ENCODE measurements around the gene TRIM71. TPM values are rescaled to one million over a fixed set of nuclear protein-coding genes. Genes with fewer than 3 reads are reported as not detected.
A peak's percentile ranks its signal among the peaks of the same experiment; 100 is the strongest.
"Not testable (repeated sequence)": the region's sequence is repeated elsewhere in the genome, so short reads cannot be mapped to it uniquely, and the experiment has no call there.

The TRIM71 gene
- total RNA-seq, 1 experiment from 2014 or later: 0.17 TPM

DNA sequence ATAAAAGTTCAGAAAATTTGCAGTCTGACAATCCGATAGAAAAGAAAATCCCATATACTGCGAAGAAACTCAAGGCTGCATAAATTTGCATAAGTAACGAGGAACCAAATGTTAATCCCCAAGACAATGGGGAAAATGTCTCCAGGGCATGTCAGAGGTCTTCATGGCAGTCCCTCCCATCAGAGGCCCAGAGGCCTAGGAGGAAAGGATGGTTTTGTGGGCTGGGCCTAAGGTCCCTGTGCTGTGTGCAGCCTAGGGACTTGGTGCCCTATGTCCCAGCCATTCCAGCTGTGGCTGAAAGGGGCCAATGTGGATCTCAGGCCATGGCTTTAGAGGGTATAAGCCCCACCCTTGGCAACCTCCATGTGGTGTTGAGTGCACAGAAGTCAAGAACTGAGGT is 112.4 kb downstream of the TRIM71 start (continued):
- TF ChIP-seq, protein P1, sequence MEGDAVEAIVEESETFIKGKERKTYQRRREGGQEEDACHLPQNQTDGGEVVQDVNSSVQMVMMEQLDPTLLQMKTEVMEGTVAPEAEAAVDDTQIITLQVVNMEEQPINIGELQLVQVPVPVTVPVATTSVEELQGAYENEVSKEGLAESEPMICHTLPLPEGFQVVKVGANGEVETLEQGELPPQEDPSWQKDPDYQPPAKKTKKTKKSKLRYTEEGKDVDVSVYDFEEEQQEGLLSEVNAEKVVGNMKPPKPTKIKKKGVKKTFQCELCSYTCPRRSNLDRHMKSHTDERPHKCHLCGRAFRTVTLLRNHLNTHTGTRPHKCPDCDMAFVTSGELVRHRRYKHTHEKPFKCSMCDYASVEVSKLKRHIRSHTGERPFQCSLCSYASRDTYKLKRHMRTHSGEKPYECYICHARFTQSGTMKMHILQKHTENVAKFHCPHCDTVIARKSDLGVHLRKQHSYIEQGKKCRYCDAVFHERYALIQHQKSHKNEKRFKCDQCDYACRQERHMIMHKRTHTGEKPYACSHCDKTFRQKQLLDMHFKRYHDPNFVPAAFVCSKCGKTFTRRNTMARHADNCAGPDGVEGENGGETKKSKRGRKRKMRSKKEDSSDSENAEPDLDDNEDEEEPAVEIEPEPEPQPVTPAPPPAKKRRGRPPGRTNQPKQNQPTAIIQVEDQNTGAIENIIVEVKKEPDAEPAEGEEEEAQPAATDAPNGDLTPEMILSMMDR (IDR thresholded peaks at IDR 0.05 in 2 of 3, conservative IDR thresholded peaks at IDR 0.05 in 1 of 3; ENCODE audit: borderline replicate concordance in 1 of 3, insufficient read depth in 1 of 3, low read depth in 2 of 3, low read length in 2 of 3): no peak
- TF ChIP-seq ZNF274 (IDR thresholded peaks at IDR 0.05; ENCODE audit: low read depth, low read length) (no peak), JUND (IDR thresholded peaks at IDR 0.05) (no peak), POLR2A (IDR thresholded peaks at IDR 0.05; ENCODE audit: borderline replicate concordance, extremely low read depth, insufficient read depth, insufficient read length) (no peak)

GRCh38 chr3:32931273-32931672 is 113.5 kb downstream of the TRIM71 start:
- H3K4me1 ChIP-seq (ENCODE audit: control insufficient read depth in 1 of 2, insufficient read depth in 2 of 2, low read length in 2 of 2); H2AFZ ChIP-seq (ENCODE audit: low read depth, low read length, poor library complexity, severe bottlenecking); H3K9ac ChIP-seq (ENCODE audit: low read length); RAD21 ChIA-PET (ENCODE audit: low non-redundant PET in 1 of 2, low total read pairs in 2 of 2, uncharacterized antibody in 2 of 2, unreplicated experiment in 2 of 2); H3K27me3 ChIP-seq (ENCODE audit: insufficient read depth, low read length); CTCF ChIA-PET; BruUV-seq (replicated peaks); DNase-seq (ENCODE audit: low read depth, low spot score); H3K9me2 ChIP-seq (ENCODE audit: insufficient read depth); ATAC-seq; H3K79me2 ChIP-seq (ENCODE audit: insufficient read depth, low read length); H3K27ac ChIP-seq (ENCODE audit: low read depth, low read length); intact Hi-C loops (cut with micrococcal nuclease); H3K36me3 ChIP-seq (ENCODE audit: control insufficient read depth in 1 of 2, insufficient read depth in 2 of 2, low read length in 2 of 2); H3K9me3 ChIP-seq (ENCODE audit: control insufficient read depth in 1 of 2, insufficient read depth in 1 of 2, low read depth in 1 of 2, low read length in 2 of 2); H3K4me2 ChIP-seq (ENCODE audit: low read length); H4K20me1 ChIP-seq (ENCODE audit: insufficient read depth); POLR2A ChIA-PET; H3K4me3 ChIP-seq (replicated peaks in 1 of 2; ENCODE audit: low read depth in 1 of 2, low read length in 2 of 2): not testable (repeated sequence)

GRCh38 chr3:32934150-32934742 is 116.4 kb downstream of the TRIM71 start:
- Histone ChIP-seq H3K9me3 (ENCODE audit: control insufficient read depth in 1 of 2, insufficient read depth in 1 of 2, low read depth in 1 of 2, low read length in 2 of 2) (no peaks in the 10 kb centered on the region), H4K20me1 (ENCODE audit: insufficient read depth) (no peaks in the 10 kb centered on the region), H3K9me2 (ENCODE audit: insufficient read depth) (no peaks in the 10 kb centered on the region), H3K4me2 (ENCODE audit: low read length) (no peak overlapping the region), H3K9ac (ENCODE audit: low read length) (no peak overlapping the region), H3K27ac (ENCODE audit: low read depth, low read length) (no peak overlapping the region), H3K36me3 (ENCODE audit: control insufficient read depth in 1 of 2, insufficient read depth in 2 of 2, low read length in 2 of 2) (no peaks in the 10 kb centered on the region), H2AFZ (ENCODE audit: low read depth, low read length, poor library complexity, severe bottlenecking) (no peak overlapping the region), H3K79me2 (ENCODE audit: insufficient read depth, low read length) (no peaks in the 10 kb centered on the region), H3K4me3 (replicated peaks in 1 of 2; ENCODE audit: low read depth in 1 of 2, low read length in 2 of 2) (no peak overlapping the region), H3K4me1 (ENCODE audit: control insufficient read depth in 1 of 2, insufficient read depth in 2 of 2, low read length in 2 of 2) (no peaks in the 10 kb centered on the region), H3K27me3 (ENCODE audit: insufficient read depth, low read length) (no peaks in the 10 kb centered on the region)
- ChIA-PET CTCF (interaction anchor here (1.0 to 1.3 kb wide), 2 partner anchors 13 to 202 kb away, joined by 3 to 4 read pairs; no protein-coding TSS in a partner anchor), RAD21 (ENCODE audit: low non-redundant PET in 1 of 2, low total read pairs in 2 of 2, uncharacterized antibody in 2 of 2, unreplicated experiment in 2 of 2) (no interaction called here), POLR2A (no interaction called here)
- peak; percentile 50; the same call in 1 of the 2 replicates for ATAC-seq
- DNase-seq (ENCODE audit: low read depth, low spot score): peak; percentile 12
- intact Hi-C loops (cut with micrococcal nuclease): loop anchor here (1.0 to 2.0 kb wide), 2 partner anchors 201 to 423 kb away; no protein-coding TSS in a partner anchor
- BruUV-seq (replicated peaks): no TSS peak
- TF ChIP-seq FOSL1 (IDR thresholded peaks at IDR 0.05; ENCODE audit: low read depth) (no peak), JUND (IDR thresholded peaks at IDR 0.05) (no peak), RAD21 (IDR thresholded peaks at IDR 0.05; ENCODE audit: low read depth) (peak; percentile 82), SIN3A (IDR thresholded peaks at IDR 0.05; ENCODE audit: low read depth) (no peak), EZH2phosphoT487 (IDR thresholded peaks at IDR 0.05; ENCODE audit: borderline replicate concordance) (no peak), EGR1 (IDR thresholded peaks at IDR 0.05; ENCODE audit: low read depth) (no peak)
- TF ChIP-seq, protein P1 (IDR thresholded peaks at IDR 0.05 in 2 of 3, conservative IDR thresholded peaks at IDR 0.05 in 1 of 3; ENCODE audit: borderline replicate concordance in 1 of 3, insufficient read depth in 1 of 3, low read depth in 2 of 3, low read length in 2 of 3): peak; percentile 67 to 77 (median 72)

Data from HCT116 (cell line).